GM19455 (cell line): ENCODE data around the gene DGKH.

Experiments used
- ATAC-seq: cut with Tn5 transposase; IDR thresholded peaks from one replicate; pipeline ENCODE4 v1.9.1; 2021; ENCODE audit not compliant: unreplicated experiment

The DGKH gene

GRCh38 chr13:42274386-42275097 is 226.1 kb downstream of the DGKH start:
- ATAC-seq: no peak

GRCh38 chr13:42275098-42275471 is 226.6 kb downstream of the DGKH start:
- peak; percentile 25 for ATAC-seq

- no peak for ATAC-seq
These were observed 227.1 kb downstream of the DGKH start for GRCh38 chr13:42275506-42275905.

- no peak for ATAC-seq
These were observed 228.2 kb downstream of the DGKH start for GRCh38 chr13:42276683-42277082.

- ATAC-seq: no peak
These were observed 229.3 kb downstream of the DGKH start for GRCh38 chr13:42277618-42278276.

- no peak for ATAC-seq
These were observed 230.6 kb downstream of the DGKH start for GRCh38 chr13:42279080-42279479.

GRCh38 chr13:42279986-42280385 is 231.5 kb downstream of the DGKH start:
- no peak for ATAC-seq

GRCh38 chr13:42280537-42280936 is 232.1 kb downstream of the DGKH start:
- ATAC-seq: no peak

GRCh38 chr13:42283574-42283973 is 235.1 kb downstream of the DGKH start:
- ATAC-seq: no peak

- no peak for ATAC-seq
These were observed 235.6 kb downstream of the DGKH start for GRCh38 chr13:42284068-42284467.
